ENCODE results near the gene PLCL2.

Gene PLCL2

DNA sequence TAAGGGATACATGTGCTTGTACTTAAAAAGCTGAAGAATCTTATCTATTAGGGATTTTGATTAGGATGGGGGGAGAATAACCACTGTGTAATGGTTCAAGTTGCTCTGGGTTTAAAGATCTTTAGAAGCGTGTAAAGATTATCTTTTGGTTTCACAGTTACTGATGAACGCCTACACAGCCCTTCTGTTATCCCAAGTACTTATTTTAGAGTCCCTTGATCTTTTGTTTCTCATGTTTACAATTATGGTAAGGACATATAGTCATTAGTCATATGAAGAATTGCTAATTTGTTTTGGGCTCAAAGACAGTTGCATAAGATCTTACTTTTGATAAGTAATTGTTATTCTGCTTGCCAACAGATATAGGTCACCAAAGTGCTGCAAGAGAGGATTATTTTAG lies 160.1 kb downstream of the PLCL2 start:
- no peak for DNase-seq (ENCODE audit: low spot score)

DNA sequence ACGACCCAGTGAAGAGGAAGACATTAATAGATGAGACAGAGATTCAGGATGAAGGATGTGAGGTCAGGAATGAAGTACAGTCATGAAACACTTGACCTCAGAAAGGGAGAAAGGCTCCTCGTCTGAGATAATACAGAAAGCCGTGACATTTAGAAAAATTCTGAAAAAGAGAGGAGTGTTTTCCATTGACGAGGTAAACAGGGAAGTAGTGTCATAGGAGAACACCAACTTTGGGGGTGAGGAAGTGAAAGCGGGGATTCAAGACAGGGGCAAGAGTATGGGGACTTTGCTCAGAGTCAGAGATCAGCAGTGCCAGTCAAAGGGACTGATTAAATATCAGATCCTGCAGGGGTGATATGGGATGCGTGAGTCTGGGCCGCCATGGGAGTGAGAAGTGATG lies 160.9 kb downstream of the PLCL2 start:
- DNase-seq (ENCODE audit: low spot score), result no peak

DNA sequence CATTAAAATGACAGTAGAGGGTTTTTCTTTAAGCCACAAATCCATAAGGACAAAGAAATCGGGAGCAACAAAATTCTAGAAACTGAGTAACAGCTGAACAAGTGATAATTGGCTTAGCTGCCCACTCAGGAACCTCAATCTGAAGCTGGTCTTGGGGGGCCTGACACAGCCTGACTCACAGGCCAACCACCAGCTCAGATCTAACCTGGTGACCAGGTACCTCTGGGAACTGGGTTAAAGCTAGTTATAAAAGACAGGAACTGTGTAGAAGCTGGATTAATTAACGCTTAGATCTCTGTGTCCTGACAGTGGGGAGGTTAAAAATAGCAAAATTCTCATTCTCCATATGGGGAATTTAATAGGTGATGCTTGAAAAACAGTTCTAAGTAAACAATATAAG lies 161.9 kb downstream of the PLCL2 start:
- no peak for DNase-seq (ENCODE audit: low spot score)

DNA sequence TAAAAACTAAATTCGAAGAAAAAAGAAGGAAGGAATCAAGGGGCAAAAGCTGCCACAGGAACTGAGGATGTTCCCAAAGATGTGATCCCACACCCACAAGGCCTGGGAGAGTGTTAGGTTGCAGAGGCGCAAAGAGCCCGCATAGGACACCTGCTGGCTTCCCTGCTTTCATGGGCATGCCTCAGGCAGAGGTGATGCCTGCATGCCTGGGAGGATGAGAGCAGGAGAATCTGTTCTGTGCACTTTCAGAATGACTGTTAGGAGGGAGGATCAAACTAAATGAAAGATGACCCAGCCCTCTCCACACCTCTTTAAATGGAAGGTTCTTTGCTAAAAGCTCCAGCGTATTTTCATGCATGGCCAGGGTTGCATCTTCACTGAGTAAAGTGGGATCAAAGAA lies 162.4 kb downstream of the PLCL2 start:
- DNase-seq (ENCODE audit: low spot score), result no peak

DNA sequence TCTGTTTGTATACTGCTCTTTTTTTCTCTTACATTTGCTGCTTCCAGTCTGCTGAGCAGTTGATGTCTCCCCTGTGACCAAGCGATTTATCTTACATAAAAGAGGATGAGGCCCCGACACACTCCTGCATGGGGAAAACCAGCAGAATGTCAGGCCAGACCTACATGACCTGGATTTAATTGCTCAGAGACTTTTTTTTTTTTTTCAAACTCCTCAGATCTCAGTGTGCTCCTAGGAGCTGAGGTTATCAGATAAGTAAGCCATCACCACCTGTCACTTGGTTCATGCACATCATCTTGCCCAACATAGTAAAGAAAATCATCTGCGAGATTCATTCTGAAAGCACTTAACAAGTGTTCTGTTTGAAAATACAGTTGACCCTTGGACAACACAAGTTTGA lies 163.1 kb downstream of the PLCL2 start:
- DNase-seq (ENCODE audit: low spot score), result no peak

DNA sequence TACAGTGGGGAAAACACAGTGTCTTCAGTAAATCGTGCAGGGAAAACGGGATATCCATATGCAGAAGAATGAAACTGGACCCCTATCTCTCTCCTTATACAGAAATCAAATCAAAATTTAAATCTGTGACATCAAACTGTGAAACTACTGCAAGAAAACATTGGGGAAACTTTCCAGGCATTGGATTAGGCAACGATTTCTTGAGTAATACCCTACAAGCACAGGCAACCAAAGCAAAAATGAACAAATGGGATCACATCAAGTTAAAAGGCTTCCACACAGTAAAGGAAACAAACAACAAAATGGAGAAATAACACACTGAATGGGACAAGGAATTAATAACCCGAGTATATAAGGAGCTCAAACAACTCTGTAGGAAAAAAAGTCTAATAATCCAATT lies 165.3 kb downstream of the PLCL2 start:
- DNase-seq (ENCODE audit: low spot score), result no peak

DNA sequence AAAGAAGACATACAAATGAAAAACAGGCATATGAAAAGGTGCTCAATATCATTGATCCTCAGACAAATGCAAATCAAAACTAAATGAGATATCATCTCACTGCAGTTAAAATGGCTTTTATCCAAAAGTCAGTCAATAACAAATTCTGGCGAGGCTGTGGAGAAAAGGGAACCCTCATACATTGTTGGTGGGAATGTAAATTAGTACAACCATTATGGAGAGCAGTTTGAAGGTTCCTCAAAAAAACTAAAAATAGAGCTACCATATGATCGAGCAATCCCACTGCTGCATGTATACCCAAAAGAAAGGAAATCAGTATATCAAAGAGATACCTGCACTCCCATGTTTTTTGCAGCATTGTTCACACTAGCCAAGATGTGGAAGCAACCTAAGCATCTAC lies 165.8 kb downstream of the PLCL2 start:
- DNase-seq (ENCODE audit: low spot score), result no peak

DNA sequence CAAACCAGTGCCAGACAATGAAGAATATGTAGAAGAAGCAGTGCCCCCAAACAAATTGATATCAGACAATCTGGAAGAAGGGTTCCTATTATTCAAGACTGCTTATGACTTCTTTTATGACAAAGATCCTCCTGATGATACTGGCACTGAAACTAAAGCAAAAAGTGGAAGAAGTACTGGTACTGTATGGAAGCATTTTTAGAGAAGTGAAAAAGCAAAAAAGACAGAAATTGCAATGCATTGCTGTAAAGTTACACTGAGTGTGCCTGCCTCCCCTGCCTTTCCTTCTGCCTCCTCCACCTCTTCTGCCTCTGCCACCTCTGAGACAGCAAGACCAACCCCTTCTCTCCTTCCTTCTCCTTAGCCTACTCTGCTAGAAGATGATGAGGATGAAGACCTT lies 167.6 kb downstream of the PLCL2 start:
- DNase-seq (ENCODE audit: low spot score), result no peak

DNA sequence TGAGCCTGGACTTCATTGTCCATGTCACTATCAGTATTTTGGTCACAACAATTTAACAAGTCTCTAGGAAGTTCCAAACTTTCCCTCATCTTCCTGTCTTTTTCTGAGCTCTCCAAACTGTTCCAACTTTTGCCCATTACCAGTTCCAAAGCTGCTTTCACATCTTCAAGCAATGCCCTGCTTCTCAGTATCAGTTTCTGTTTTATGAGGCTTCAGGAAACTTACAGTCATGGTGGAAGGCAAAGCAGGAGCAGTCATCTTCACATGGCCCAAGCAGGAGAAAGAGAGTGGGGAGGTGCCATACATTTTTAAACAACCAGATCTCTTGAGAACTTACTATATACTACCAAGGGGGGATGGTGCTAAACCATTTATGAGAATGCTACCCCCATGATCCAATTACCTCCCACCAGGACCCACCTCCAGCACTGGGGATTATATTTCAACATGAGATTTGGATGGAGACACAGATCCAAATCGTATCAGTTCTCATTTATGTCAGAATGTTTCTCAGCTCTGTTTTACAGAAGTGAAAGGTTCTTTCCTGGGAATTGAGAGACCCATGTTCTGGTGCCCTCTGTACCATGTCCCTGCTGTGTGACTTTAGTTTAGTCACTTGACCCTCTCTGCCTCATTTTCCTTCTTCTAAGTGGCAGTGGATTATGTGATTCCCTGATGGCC lies 169.7 kb downstream of the PLCL2 start:
- DNase-seq (ENCODE audit: low spot score), result no peak

DNA sequence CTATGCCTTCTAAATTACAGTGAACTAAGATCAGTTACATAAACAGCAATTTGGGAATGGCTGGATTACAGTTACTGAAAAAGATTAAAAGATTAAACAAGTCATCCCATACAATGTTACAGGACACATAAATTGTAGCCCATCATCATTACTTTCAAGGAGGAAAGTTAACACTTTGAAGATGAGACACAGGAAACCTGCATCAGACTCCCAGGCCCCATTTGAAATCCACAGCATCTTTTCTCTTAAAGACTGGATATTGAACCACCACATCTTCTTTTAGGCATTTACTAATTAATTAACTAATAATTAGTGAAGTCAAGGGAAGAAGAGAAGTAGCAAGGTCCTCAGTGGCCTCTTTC lies 170.2 kb downstream of the PLCL2 start:
- DNase-seq (ENCODE audit: low spot score), result no peak

DNA sequence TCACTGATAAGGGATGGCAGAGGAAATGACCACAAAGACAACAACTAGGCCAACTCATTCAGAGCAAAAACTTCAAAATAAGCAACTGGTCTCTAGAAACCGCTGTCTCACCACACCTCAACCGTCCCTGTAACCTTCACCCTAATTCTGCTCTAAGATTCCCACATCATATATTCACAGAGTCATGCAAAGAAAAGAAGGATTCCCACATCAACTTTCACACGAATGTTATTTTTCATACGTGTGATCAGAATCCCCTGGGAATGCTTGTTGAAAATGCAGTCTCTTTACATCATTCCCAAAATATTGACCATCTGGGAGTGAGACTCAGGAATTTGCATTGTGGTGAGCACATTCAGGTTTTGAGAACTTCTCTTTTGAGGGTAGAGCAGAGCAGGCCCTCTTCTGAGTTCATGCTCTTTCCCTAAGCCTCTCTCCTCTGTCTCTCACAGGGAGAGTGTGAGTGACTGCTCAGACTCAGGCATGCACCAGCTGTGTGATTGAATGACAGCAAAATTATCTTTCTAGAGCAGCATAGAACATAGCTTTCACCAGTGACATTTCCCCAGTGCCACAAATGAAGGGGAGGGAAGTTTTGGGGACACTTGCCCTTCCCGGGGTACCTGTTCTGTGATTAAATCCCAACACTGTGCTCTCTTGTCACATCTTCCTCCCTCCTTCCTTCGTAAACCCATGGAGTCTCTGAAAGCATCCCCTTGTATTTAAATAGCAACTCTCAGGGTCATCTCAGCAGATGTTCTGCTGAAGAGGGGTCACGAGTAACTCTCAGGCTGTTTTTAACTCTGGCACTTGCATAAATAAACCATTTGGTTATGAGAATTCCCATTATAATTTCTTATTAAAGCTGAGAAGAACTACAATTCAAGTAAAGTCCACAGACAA lies 170.9 kb downstream of the PLCL2 start:
- no peak for DNase-seq (ENCODE audit: low spot score)

DNA sequence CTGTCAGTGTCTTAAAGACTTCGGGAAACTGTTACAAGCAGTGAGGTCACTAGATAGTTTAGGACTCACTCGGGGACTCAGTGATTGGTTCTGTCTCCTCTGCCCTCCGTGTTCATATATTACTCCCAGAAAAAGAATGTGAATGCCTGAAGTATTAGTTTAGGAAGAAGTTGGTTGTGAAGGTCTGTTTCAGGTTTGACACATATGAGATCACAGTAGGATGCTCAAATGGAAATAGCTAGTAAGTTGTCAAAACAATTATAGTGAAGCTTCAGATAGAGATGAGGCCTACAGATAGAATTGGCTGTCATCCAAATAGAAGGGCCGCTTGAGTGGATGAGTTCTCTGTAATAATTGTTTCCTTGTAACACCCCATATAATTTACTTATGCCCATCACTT lies 172.6 kb downstream of the PLCL2 start:
- no peak for DNase-seq (ENCODE audit: low spot score)

DNA sequence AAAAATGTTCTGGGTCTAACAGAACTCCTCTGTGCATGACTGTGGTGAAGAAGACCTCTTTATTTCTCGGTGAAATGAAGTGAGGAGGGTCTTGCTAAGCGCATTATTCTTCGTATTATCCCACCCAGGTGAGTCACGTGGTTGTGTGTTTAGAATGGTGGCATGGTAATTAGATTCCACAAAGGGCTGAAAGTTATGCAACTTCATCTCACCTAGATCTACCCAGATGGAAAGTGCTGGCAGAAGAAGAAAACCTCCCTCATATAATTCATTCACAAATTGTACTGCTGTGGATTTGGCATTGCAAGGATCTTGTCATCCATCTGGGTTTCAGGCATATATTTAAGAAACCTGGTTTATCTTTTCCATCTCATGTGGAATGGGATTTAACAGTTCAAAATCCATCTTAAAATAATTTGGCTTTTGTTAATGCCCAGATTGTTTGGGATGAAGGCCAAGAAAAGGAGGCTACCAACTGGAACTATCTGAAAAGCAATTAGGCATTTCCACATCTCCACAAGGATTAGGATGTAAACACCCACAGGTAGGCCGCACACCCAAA lies 175.3 kb downstream of the PLCL2 start:
- DNase-seq (ENCODE audit: low spot score), result no peak

DNA sequence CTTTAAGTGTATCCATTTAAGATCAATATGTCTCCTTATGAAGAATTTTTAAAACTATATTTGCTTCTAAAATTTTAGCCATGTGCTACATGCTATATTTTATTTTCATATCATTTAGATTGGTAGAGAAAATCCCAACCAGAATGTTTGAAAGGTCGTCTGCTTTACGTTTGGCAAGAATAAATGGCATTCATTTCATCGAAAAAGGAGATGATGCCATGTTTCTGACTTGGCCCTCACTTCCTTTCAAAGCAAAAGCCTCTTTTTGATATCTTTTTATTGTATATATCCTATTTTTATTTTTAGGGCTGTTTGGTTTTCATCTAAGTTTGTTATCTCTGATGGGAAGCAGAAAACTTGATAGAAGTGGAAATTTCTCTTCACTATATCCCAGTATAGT lies 176.2 kb downstream of the PLCL2 start:
- no peak for DNase-seq (ENCODE audit: low spot score)

DNA sequence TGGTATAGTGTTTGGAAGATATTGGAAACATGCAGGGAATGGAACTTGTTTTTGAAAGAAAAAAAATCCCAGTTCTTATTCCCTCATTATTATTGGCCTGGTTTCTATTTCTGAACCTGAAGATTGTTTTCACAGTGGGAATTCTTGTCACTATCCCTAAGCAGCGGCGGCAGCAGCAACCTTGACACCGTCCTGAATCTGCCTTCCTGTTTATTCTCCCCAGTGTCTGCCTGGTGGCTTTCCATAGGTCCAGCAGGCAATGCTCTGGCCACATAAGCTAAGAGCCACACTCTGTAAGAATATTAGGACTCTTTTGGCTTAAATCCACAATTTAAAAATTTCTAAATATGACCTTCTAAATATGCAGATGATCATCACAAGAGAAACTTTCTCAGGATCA lies 178.0 kb downstream of the PLCL2 start:
- no peak for DNase-seq (ENCODE audit: low spot score)

DNA sequence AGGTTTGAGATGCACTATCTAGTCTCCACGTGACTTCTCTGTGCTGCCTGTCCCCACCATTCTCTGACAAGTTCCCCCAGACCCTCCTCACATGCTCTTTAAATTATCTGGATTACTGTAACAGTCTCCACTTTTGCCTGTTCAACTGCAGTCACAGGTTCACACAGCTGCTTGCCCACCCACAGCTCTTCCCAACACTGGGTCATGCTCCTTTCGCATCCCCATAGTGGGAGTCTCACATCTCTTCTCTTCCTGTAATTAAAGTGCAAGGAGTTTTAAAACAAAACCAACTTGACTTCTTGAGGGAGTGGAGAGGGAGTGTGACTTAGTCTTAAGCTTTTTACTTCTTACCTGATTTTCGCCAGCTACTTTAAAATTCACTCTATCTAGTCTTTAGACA lies 178.8 kb downstream of the PLCL2 start:
- DNase-seq (ENCODE audit: low spot score), result no peak

DNA sequence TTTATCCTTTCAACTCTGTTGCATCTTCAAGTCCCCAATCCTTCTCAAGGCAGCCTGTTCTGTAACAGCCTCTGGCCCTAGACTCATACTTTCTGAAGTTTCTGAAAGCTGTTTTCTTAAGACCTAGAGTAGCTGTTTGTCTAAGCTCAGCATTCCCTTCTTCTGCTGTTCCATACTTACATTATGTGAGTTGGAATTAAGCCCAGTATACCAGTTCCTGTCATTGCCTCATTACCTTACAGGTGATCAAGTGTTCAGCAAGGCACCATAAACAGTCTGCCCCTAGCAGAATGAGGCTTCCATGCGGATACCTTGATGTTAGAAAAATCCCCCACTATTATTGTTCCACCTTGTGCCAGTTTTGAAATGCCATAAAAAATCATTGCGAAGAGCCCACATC lies 180.6 kb downstream of the PLCL2 start:
- no peak for DNase-seq (ENCODE audit: low spot score)

DNA sequence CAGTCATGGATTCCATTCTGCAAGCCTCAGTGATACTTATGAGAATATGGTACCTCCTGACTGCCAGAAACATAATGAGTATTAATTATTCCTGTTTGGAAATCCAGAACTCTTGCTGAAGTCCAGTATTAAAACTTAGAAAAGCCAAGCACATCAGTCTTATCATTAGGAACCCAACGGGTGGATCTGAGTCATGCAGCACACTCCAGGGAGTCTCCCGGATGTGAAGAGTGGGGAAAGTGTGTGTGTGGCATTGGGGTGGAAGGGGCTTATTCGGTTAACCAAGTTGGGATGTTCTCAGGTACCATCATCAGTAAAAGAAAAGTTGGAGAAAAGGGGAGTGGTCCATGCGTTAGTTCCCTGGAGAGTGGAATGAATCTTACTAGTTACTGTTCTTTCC lies 181.1 kb downstream of the PLCL2 start:
- DNase-seq (ENCODE audit: low spot score), result no peak

DNA sequence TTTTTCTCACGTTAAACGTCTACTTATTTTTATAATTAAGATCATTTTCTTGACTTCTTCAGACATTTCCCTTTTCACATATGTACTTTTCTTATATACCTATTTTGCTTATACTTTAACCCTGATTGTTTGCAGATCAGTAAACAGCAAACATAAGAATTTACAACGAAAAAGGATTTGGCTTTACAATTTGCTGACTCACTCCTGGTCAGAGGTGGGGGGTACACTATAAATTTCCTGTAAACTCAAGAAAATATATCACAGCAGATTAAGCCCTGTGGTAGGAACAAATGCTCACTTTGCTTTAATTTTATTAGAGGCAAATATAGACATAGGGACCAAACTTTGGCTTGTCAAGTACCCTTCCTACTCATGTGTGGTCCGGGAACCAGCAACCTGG lies 185.0 kb downstream of the PLCL2 start:
- no peak for DNase-seq (ENCODE audit: low spot score)

DNA sequence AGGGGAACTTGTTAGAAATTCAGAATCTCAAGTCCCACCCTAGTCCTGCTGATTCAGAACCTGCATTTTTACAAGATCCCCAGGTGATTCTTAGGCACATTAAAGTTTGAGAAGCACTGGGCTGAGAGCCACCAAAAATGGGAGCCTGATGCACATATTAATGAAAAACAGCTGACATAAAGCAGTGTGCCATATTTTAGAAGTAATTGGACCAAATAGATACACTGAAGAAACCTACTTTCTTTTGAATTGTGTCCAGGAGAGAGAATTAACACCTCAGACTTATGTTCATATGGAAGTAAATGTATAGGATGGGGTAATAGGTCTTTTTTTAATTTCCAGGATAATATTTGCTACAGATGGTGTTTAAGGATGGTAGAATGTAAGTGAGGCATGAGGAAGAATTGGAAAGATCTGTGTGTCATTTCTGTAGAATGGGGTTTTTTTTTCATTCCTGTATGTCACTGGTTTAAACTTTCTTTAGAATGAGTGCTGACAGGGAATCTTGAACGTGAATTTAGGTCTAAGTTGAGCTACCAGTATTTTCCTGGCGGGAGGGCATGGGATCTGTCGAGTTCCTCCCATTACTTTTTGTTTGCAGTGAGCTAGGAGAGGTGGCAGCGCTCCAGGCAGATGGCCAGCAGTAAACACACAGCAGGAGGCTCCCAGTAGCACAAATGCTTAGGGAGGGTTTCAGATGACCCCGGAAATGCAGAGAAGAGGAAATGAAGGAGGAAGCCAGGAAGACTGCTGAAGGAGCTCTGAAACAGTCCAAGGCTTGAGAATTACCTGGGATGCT lies 185.6 kb downstream of the PLCL2 start:
- no peak for DNase-seq (ENCODE audit: low spot score)

DNA sequence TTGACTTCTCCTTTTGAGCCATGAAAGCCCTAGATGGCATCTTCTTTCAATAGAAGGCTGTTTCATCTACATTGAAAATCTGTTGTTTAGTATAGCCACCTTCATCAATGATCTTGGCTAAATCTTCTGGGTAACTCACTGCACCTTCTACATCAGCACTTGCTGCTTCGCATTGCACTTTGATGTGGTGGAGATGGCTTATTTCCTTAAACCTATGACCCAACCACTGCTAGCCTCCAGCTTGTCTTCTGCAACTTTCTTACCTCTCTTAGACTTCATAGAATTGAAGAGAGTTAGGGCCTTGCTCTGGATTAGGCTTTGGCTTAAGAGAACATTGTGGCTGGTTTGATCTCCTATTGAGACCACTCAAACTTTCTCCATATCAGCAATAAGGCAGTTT lies 189.8 kb downstream of the PLCL2 start:
- peak; percentile 37 for DNase-seq (ENCODE audit: low spot score)

DNA sequence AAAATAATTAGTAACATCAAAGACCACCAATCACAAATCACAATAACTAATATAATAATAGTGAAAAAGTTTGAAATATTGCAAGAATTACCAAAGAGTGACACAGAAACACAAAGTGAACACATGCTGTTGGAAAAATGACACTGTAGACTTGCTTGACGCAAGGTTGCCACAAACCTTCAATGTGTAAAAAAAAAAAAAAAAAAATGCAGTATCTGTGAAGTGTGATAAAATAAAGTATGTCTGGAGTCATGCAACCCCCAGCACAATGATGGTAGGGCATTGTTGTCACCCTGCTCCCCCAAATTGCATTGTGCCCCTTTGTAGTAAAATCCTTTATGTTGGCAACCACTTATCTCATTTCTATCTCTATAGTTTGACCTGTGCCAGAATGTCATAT lies 190.6 kb downstream of the PLCL2 start:
- DNase-seq (ENCODE audit: low spot score), result no peak

DNA sequence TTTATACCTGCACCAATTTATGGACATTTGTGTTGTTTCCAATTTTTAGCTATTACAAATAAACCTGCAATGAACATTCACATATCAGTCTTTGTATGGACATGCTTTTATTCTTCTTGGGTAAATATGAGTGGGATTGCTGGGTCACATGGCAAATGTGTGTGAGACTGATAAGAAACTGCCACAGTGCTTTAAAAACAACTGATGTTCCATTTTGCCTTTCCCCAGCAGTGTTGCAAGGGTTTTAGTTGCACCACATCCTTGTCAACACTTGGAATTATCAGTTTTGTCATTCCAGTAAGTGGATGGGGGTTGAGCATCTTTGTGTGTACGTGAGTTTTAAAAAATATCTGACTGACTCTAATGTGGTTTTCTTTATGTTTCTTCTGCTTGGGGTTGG lies 191.2 kb downstream of the PLCL2 start:
- DNase-seq (ENCODE audit: low spot score), result no peak

All from CD4-positive, alpha-beta T cell treated with Interleukin-15 for 4 hours (primary cell).